Cerebellar cortex (tissue), 1 donor: ENCODE results near the gene ZBTB20.
"Not testable (repeated sequence)": the region's sequence is repeated elsewhere in the genome, so short reads cannot be mapped to it uniquely, and the experiment has no call there.

Experiments
- DNase-seq: peaks from one replicate; pipeline ENCODE4 v3.0.0-alpha.2; 2015; ENCODE audit warnings: low spot score

ZBTB20 gene

DNA sequence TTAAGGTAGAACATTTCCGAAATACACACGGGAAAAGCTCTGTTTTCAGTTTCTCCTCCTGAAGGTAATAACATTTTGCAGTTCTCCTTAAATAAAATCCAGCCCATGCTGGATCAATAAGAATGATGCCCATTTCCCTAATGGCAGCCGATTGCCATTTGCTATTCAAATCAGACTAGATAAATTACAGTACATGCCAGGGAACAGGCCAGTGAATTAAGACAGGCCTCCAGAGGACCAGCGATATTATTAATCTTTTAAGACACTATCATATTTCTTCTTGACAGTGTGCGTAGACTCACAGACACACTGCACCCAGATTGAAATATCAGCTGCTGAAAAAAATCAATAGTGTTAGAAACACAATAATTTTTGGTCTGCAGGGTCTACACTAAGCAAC is 431.0 kb downstream of the ZBTB20 start:
- no peak for DNase-seq

GRCh38 chr3:114714957-114715460 is 432.1 kb downstream of the ZBTB20 start:
- DNase-seq = no peak

DNA sequence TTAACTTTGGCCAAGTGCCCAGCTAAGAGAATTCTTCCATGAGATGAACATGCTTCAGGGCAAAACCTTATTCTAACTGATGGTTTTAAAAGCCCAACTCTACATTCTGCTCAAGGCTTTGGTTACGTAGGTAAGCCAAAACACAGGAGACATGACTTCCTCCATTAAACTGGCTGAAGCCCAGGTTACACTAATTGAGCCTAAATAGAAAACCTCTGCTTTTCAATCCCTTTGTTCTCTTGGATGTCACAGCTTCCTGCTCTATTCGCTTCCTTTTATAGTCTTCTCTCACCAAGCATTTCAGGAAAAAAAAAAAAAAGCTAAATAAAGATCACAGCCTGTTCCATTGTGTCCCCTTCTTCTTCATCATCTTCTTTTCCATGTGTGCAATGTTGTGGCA is 432.9 kb downstream of the ZBTB20 start:
- no peak for DNase-seq

DNA sequence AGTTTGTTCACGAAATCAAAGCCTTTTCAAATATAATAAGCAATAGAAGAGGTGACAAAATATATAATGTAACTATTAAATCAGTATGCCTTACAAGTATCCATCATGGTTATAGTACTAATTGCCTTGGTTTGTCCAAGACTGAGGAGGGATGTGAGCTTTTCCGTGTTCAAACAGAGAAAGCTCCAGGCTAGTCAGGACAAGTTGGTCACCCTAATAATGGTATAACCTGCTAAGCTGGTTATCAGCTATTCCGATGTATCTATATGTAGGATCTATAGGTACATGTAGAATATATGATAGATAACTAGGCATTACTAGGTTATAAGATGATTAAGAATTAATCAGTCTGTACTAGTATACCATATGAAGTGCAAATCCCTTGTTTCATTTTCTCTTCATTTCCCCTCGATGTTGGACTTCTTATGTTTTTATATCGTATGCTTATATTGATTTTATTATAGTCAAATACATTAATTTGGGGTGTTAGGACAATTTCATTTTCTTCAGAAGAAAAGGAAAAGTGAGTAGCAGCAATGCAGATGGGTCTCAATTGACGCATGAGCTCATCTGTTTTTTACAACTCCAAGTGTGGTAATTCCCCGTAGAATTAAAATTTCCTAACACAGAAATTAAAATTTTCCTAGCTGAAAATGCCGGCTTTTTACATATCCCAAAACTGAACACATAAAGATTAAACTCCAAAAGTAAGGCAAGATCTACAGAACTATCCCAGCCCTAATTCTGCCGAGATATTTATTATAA is 434.2 kb downstream of the ZBTB20 start:
- DNase-seq = no peak

- no peak for DNase-seq
These were observed 435.7 kb downstream of the ZBTB20 start for GRCh38 chr3:114711321-114711886.

DNA sequence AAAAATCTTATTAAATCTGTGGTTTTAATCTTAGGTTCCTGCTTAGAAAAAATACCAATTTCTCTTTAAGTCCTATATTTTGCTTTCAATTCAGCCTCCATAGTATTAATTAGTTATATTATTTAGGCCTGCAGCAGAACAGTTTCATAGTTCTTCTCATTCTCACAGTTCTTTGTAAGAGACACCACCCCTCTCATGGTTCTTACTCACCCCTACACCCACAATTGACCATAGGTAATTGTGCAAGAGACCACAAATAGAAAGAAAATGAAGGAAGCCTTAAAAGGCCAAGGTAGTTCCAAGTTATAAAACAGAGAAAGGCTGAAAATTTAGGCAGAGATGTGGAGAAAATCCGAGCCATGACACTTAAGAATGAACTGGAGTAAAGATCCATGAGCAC is 438.0 kb downstream of the ZBTB20 start:
- DNase-seq = no peak

GRCh38 chr3:114707252-114707860 is 439.7 kb downstream of the ZBTB20 start:
- no peak for DNase-seq

- no peak for DNase-seq
These were observed 440.4 kb downstream of the ZBTB20 start for GRCh38 chr3:114706591-114707232.

- DNase-seq = no peak
These were observed 446.4 kb downstream of the ZBTB20 start for GRCh38 chr3:114700637-114701234.

DNA sequence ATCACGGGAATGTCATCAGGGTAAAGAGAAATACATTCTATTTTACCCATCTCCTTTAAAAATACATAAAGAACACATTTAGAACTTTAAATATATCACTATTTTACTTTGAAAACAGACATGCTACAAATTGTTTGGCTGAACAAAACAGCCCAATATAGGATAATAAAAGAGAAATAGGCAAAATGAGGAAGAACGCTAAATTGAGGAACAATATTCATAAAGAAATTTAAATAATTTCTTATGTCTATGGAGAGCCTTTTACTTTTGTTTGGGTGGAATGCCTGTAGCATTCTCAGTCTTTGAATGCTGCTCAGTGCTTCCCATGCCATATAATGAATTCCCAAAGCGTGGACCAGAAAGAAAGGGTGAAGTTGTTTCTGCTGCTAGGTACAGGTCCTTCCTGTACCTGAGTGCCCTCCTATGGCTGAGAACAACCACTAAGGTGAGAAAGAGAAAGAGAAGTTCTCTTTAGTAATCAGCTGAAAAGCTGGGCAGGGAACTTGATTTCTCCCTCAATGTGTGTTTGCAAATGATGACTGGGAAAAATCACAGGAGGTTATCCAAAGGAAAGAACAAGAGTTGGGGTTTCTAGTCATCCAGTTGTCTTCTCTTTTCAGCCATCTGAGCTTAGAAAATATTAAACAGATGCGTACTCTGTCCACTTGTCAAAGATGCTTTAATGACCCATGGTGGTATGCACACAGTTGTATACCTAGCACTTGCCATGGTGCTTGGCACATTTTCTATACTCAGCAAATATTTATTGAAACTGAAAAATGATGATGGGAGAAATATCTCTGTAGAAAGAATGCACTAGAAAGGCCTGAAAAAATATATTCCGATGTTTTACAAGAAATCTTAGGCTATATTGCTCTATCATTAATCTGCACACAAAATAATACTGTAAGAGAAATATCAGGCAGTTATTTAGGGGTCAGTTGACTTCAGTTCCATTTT is 448.7 kb downstream of the ZBTB20 start:
- DNase-seq = no peak

DNA sequence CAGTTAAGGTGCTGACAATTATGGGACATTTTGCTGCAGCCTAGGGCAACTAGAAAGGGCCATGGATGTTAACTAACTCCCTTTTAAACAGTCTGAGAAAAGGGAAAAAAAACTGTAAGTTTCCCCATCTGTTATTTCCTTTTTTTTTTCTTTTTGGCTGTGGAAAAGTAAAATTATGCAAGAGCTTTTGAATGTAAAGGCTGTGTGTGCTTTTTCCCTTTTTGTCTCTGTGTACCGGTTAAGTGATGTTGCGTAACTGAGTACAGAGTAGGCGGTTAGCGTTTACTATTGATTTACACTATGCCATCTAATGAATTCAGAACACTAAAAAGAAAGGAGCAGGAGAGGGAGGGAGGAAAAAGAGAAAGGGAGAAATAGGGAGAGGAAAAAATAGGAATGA is 449.7 kb downstream of the ZBTB20 start:
- DNase-seq = no peak

DNA sequence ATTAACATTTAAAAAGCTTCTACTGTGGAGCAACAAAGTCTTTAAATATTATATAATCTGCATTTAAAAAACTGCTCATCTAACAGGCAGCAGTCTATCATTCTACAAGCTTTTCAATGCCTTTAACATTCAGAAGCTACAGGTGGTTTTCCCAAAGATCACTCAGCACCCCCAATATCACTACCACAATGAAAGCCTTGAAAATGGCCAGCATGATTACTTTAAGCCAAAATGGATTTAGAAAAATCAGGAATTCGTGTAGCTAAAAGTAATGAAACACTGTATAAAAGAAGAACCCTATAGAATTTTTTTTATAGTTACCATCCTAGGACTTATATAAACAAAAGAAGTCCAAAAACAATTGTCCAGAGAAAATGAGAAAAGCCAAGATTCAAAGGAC is 452.8 kb downstream of the ZBTB20 start:
- no peak for DNase-seq

- DNase-seq = no peak
These were observed 455.2 kb downstream of the ZBTB20 start for GRCh38 chr3:114691871-114692270.

DNA sequence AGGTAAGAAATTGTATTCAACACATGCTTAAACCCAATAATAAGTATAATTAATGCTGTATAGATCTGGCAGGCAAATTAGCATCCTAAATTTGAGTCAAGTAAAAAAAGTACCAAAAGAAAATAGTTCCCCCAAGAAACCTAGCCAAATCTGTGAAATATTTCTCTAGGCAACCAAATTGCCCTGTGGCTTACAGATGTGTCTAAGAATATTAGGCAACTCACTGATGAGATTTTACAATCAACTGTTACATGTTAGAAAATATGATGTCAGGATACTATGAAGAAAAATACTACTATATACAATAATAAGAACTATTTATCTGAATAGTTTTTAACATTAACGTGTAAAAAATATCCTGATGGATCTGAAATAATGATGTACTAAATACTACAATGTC is 456.2 kb downstream of the ZBTB20 start:
- DNase-seq = no peak

- no peak for DNase-seq
These were observed 459.9 kb downstream of the ZBTB20 start for GRCh38 chr3:114687151-114687550.

DNA sequence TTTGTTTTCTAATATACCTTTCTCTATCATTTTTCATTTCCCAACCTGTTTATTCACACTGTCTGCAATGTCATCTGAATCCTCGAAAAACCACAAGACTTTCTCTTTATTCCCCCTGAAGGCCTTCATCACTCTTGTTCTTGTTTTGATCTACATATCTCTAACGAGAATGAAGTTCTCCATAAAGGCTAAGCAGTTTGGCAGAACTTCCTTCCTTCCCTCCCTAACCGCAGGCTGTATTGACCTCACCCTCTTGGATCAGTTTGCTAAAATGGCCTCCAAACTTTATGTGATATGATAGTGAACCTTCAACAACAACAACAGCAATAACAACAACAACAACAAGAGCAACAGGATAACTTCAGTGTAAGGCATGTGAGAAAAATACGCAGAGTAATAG is 460.5 kb downstream of the ZBTB20 start:
- no peak for DNase-seq

- DNase-seq = no peak
These were observed 461.9 kb downstream of the ZBTB20 start for GRCh38 chr3:114685161-114685560.

GRCh38 chr3:114680299-114680698 is 466.8 kb downstream of the ZBTB20 start:
- no peak for DNase-seq

DNA sequence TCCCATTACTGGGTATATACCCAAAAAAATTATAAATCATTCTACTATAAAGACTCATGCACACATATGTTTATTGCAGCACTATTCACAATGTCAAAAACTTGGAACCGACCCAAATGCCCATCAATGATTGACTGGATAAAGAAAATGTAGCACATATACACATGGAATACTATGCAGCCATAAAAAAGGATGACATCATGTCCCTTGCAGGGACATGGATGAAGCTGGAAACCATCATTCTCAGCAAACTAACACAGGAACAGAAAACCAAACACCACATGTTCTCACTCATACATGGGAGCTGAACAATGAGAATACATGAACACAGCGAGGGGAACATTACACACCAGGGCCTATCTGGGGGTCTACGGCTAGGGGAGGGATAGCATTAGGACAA is 467.3 kb downstream of the ZBTB20 start:
- not testable (repeated sequence) for DNase-seq

DNA sequence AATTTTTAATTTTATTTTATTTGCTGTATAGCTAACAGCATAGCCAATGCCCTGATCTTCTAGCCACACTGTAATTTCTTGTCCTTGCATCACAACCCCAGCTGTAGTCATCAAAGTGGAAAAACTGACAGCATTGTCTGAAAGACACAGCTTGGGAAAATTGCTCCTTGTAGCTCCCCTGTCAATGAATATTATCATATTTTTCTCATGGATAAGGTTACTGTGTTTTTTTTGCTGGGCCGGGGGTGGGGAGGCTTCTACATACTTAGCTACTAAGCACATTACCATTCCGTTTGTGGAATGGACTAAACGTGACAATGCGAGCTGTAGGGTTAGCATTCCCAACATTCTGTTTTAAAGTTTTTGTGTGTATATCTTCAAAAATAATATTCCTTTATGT is 472.0 kb downstream of the ZBTB20 start:
- DNase-seq = no peak

DNA sequence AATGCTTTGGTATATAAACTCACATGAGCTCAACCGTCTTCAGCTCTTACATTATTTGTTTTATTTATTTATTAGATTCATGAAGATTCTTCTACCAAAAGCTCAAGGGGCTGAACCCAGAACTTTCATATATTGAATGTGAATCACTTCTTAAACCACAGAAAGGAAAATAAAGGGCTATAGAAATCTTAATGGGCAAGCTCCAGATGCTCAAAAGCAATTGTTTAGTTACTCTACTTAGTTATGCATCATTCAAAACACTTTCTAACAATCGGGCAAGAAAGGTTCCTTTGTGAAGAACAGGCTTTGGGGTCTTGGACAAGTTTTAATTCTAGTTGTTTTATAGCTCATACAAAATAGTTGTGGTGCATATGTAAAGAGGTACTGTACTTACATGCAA is 473.1 kb downstream of the ZBTB20 start:
- DNase-seq = no peak
